CD8-positive, alpha-beta memory T cell (primary cell): ENCODE results near the gene EPHX1. TPM values are rescaled to one million over a fixed set of nuclear protein-coding genes. Genes with fewer than 3 reads are reported as not detected.

ENCODE experiments used
- CTCF ChIA-PET: fragments of 350-600 bp; sonication (Branson Sonifier 250); formaldehyde crosslinking; loops from one replicate; lab custom pipeline; 2021; ENCODE audit warnings: antibody characterized with exemption; lab: Charles Lee
- POLR2A ChIA-PET: fragments of 350-600 bp; sonication (Branson Sonifier 250); formaldehyde crosslinking; loops from one replicate; lab custom pipeline; 2021; ENCODE audit warnings: antibody characterized with exemption; lab: Charles Lee
- DNase-seq, 5 donors: peaks; one replicate each; pipeline versions ENCODE4 v3.0.0 to v3.0.0-alpha.2; 2020 to 2022; ENCODE audit warnings: mixed read lengths in 1 of 5
- H3K27ac ChIP-seq: one replicate; pipeline ENCODE4 v1.7.0; 2013; ENCODE audit warnings: low read depth, mild to moderate bottlenecking, low read length, moderate library complexity
- H3K27me3 ChIP-seq: 2 replicates; pipeline ENCODE4 v1.7.0; 2013; ENCODE audit warnings: low read length, mild to moderate bottlenecking; ENCODE audit not compliant: insufficient read depth, poor library complexity, severe bottlenecking
- H3K36me3 ChIP-seq: 2 replicates; pipeline ENCODE4 v1.7.0; 2013; ENCODE audit warnings: mild to moderate bottlenecking, low read length, moderate library complexity; ENCODE audit not compliant: insufficient read depth
- H3K4me1 ChIP-seq: 2 replicates; pipeline ENCODE4 v1.7.0; 2013; ENCODE audit warnings: mild to moderate bottlenecking, low read length, moderate library complexity; ENCODE audit not compliant: insufficient read depth
- H3K4me3 ChIP-seq: 2 replicates; pipeline ENCODE4 v1.7.0; 2013; ENCODE audit warnings: mild to moderate bottlenecking, low read length
- H3K9me3 ChIP-seq: 2 replicates; pipeline ENCODE4 v1.7.0; 2013; ENCODE audit warnings: mild to moderate bottlenecking, low read length
- H3K27ac Mint-ChIP-seq, 8 donors: one replicate each; pipeline ENCODE4 v1.8.0; 2020 to 2021; ENCODE audit warnings: mixed read lengths in 8 of 8, mild to moderate bottlenecking in 6 of 8, inconsistent platforms in 3 of 8, moderate library complexity in 3 of 8
- H3K27me3 Mint-ChIP-seq, 2 donors: one replicate each; pipeline ENCODE4 v1.8.0; 2020 to 2021; ENCODE audit warnings: mixed read lengths in 2 of 2, mild to moderate bottlenecking in 1 of 2, moderate library complexity in 1 of 2
- H3K36me3 Mint-ChIP-seq, 3 donors: one replicate each; pipeline ENCODE4 v1.8.0; 2020 to 2021; ENCODE audit warnings: mixed read lengths in 3 of 3, inconsistent platforms in 1 of 3, mild to moderate bottlenecking in 1 of 3
- H3K4me1 Mint-ChIP-seq, 3 donors: one replicate each; pipeline ENCODE4 v1.8.0; 2020 to 2021; ENCODE audit warnings: mixed read lengths in 3 of 3, inconsistent platforms in 1 of 3, mild to moderate bottlenecking in 1 of 3
- H3K4me3 Mint-ChIP-seq, 7 donors: one replicate each; pipeline ENCODE4 v1.8.0; 2020 to 2021; ENCODE audit warnings: mixed read lengths in 7 of 7, mild to moderate bottlenecking in 6 of 7, moderate library complexity in 4 of 7, inconsistent platforms in 2 of 7
- H3K9me3 Mint-ChIP-seq, 5 donors: one replicate each; pipeline ENCODE4 v1.8.0; 2020 to 2022; ENCODE audit warnings: mixed read lengths in 5 of 5, mild to moderate bottlenecking in 3 of 5, moderate library complexity in 2 of 5, inconsistent platforms in 1 of 5
- polyA plus RNA-seq: library from polyadenylated mRNA; unstranded; fragments of 300-500 nt; fragmentation: Illumina TruSeq; gene quantifications from one replicate; pipeline ENCODE4 v1.2.3, GENCODE V29; 2021
- total RNA-seq, 2 experiments: library from RNA; stranded (reverse); gene quantifications; one replicate each; pipeline ENCODE4 v1.2.3, GENCODE V29; 2021

The EPHX1 gene
- total and polyA plus RNA-seq, 3 experiments from 2014 or later, result 1.8 to 3.0 (median 2.2) TPM

- Histone ChIP-seq H3K4me1 (peaks cover 17% of the 10 kb centered on the region), H3K9me3 (no peaks in the 10 kb centered on the region), H3K4me3 (no peak overlapping the region), H3K36me3 (no peaks in the 10 kb centered on the region), H3K27ac (no peak overlapping the region), H3K27me3 (no peaks in the 10 kb centered on the region)
- H3K36me3 Mint-ChIP-seq, result peaks cover 0 to 2% (median 0%) of the 10 kb centered on the region in 3 donors
- no peaks in the 10 kb centered on the region for H3K9me3 Mint-ChIP-seq
- ChIA-PET CTCF (interaction anchor here (0.9 to 1.6 kb wide), 3 partner anchors 139 to 301 kb away, joined by 3 to 6 read pairs (median 3); no protein-coding TSS in a partner anchor), POLR2A (no interaction called here)
- peaks cover 0 to 7% (median 1%) of the 10 kb centered on the region in 3 donors for H3K4me1 Mint-ChIP-seq
- peaks cover 0 to 1% of the 10 kb centered on the region in 2 donors for H3K27me3 Mint-ChIP-seq
- no peak overlapping the region for H3K4me3 Mint-ChIP-seq
- H3K27ac Mint-ChIP-seq, result no peak overlapping the region
- no peak for DNase-seq
Observed at GRCh38 chr1:225772323-225772768, 37.6 kb upstream of the EPHX1 start.

- POLR2A ChIA-PET, result no interaction called here
- H3K4me1 ChIP-seq, result peaks cover 18% of the 10 kb centered on the region
- Mint-ChIP-seq H3K27ac (no peak overlapping the region), H3K9me3 (no peaks in the 10 kb centered on the region), H3K4me1 (peaks cover 0 to 7% (median 1%) of the 10 kb centered on the region in 3 donors), H3K36me3 (peaks cover 0 to 2% (median 0%) of the 10 kb centered on the region in 3 donors), H3K27me3 (peaks cover 0 to 1% of the 10 kb centered on the region in 2 donors), H3K4me3 (no peak overlapping the region)
- H3K36me3 ChIP-seq, result no peaks in the 10 kb centered on the region
- H3K4me3 ChIP-seq, result no peak overlapping the region
- H3K27ac ChIP-seq, result no peak overlapping the region
- H3K27me3 ChIP-seq, result no peaks in the 10 kb centered on the region
- DNase-seq, result no peak
- no peaks in the 10 kb centered on the region for H3K9me3 ChIP-seq
- CTCF ChIA-PET, result interaction anchor here (0.7 to 1.6 kb wide), 3 partner anchors 124 to 298 kb away, joined by 3 to 6 read pairs (median 3); no protein-coding TSS in a partner anchor
Observed at GRCh38 chr1:225772848-225773247, 37.1 kb upstream of the EPHX1 start.

GRCh38 chr1:225774281-225775147 is 35.4 kb upstream of the EPHX1 start:
- Histone ChIP-seq H3K9me3 (no peaks in the 10 kb centered on the region), H3K36me3 (no peaks in the 10 kb centered on the region), H3K27ac (no peak overlapping the region), H3K27me3 (no peaks in the 10 kb centered on the region), H3K4me1 (peaks cover 27% of the 10 kb centered on the region), H3K4me3 (no peak overlapping the region)
- peak overlapping the region in 2 of 8 donors; percentile 14 to 61 for H3K27ac Mint-ChIP-seq
- H3K27me3 Mint-ChIP-seq, result peaks cover 0 to 1% of the 10 kb centered on the region in 2 donors
- peaks cover 4 to 17% (median 11%) of the 10 kb centered on the region in 3 donors for H3K4me1 Mint-ChIP-seq
- ChIA-PET POLR2A (no interaction called here), CTCF (interaction anchor here (0.9 kb wide), 1 partner anchor 10 kb away, joined by 3 read pairs; no protein-coding TSS in a partner anchor)
- DNase-seq, result no peak
- H3K9me3 Mint-ChIP-seq, result no peaks in the 10 kb centered on the region
- H3K4me3 Mint-ChIP-seq, result peak overlapping the region in 1 of 7 donors; percentile 17
- peaks cover 0 to 6% (median 2%) of the 10 kb centered on the region in 3 donors for H3K36me3 Mint-ChIP-seq

GRCh38 chr1:225776294-225776693 is 33.6 kb upstream of the EPHX1 start:
- H3K9me3 Mint-ChIP-seq, result no peaks in the 10 kb centered on the region
- Histone ChIP-seq H3K4me1 (peaks cover 43% of the 10 kb centered on the region), H3K36me3 (no peaks in the 10 kb centered on the region), H3K27me3 (no peaks in the 10 kb centered on the region), H3K9me3 (no peaks in the 10 kb centered on the region), H3K27ac (no peak overlapping the region), H3K4me3 (peak overlapping the region; percentile 72)
- no peak for DNase-seq
- H3K27me3 Mint-ChIP-seq, result no peaks in the 10 kb centered on the region
- no peak overlapping the region for H3K27ac Mint-ChIP-seq
- H3K4me3 Mint-ChIP-seq, result no peak overlapping the region
- peaks cover 0 to 20% (median 2%) of the 10 kb centered on the region in 3 donors for H3K36me3 Mint-ChIP-seq
- H3K4me1 Mint-ChIP-seq, result peaks cover 21 to 34% (median 25%) of the 10 kb centered on the region in 3 donors
- ChIA-PET CTCF (interaction anchor here (0.9 kb wide), 1 partner anchor 106 kb away, joined by 3 read pairs; the partner anchor contains the start of gene TMEM63A), POLR2A (no interaction called here)

GRCh38 chr1:225777058-225777582 is 32.8 kb upstream of the EPHX1 start:
- Histone ChIP-seq H3K36me3 (no peaks in the 10 kb centered on the region), H3K4me3 (peak overlapping the region; percentile 72), H3K27ac (peak overlapping the region; percentile 99), H3K27me3 (no peaks in the 10 kb centered on the region), H3K4me1 (peaks cover 44% of the 10 kb centered on the region), H3K9me3 (no peaks in the 10 kb centered on the region)
- DNase-seq, result peak in 1 of 5 donors; percentile 12
- POLR2A ChIA-PET, result interaction anchor here (0.7 to 3.4 kb wide), 20 partner anchors 8 to 349 kb away, joined by 3 to 32 read pairs (median 5); partner anchors contain the start of genes H3-3A, LBR, PYCR2 and SDE2
- Mint-ChIP-seq H3K27ac (no peak overlapping the region), H3K4me3 (no peak overlapping the region), H3K27me3 (no peaks in the 10 kb centered on the region), H3K4me1 (peaks cover 27 to 43% (median 29%) of the 10 kb centered on the region in 3 donors), H3K36me3 (peaks cover 0 to 22% (median 2%) of the 10 kb centered on the region in 3 donors), H3K9me3 (no peaks in the 10 kb centered on the region)
- CTCF ChIA-PET, result interaction anchor here (0.6 to 3.1 kb wide), 33 partner anchors 8 to 332 kb away, joined by 3 to 23 read pairs (median 4); partner anchors contain the start of genes EPHX1, LEFTY1, PYCR2 and TMEM63A

- no peaks in the 10 kb centered on the region for H3K9me3 ChIP-seq
- H3K27ac ChIP-seq, result peak within 1 kb of the TSS; percentile 99
- H3K27me3 ChIP-seq, result no peaks in the 10 kb centered on the region
- Mint-ChIP-seq H3K4me3 (no peak within 1 kb of the TSS), H3K4me1 (peaks cover 34 to 49% (median 35%) of the 10 kb centered on the region in 3 donors), H3K27me3 (no peaks in the 10 kb centered on the region), H3K36me3 (peaks cover 0 to 28% (median 2%) of the 10 kb centered on the region in 3 donors), H3K27ac (no peak within 1 kb of the TSS), H3K9me3 (no peaks in the 10 kb centered on the region)
- H3K4me1 ChIP-seq, result peaks cover 50% of the 10 kb centered on the region
- DNase-seq, result peak; percentile 98 to 99 (median 99)
- no peaks in the 10 kb centered on the region for H3K36me3 ChIP-seq
- H3K4me3 ChIP-seq, result peak within 1 kb of the TSS; percentile 95
- ChIA-PET POLR2A (interaction anchor here (0.7 to 3.4 kb wide), 22 partner anchors 9 to 349 kb away, joined by 3 to 32 read pairs (median 4); partner anchors contain the start of genes H3-3A, LBR, PYCR2 and SDE2), CTCF (interaction anchor here (0.6 to 3.1 kb wide), 38 partner anchors 9 to 631 kb away, joined by 3 to 23 read pairs (median 4); partner anchors contain the start of genes EPHX1, LEFTY1, PARP1 and PYCR2)
Observed at GRCh38 chr1:225777583-225778336, 32.2 kb upstream of the EPHX1 start, which contains the start of gene SRP9. SRP9 (plus strand) TSS chr1:225777826; CDS start chr1:225777941, 115 bp downstream.

- H3K4me3 Mint-ChIP-seq, result no peak overlapping the region
- peaks cover 1% of the 10 kb centered on the region for H3K36me3 ChIP-seq
- peaks cover 56% of the 10 kb centered on the region for H3K4me1 ChIP-seq
- peak overlapping the region; percentile 99 for H3K27ac ChIP-seq
- H3K9me3 Mint-ChIP-seq, result no peaks in the 10 kb centered on the region
- no peaks in the 10 kb centered on the region for H3K9me3 ChIP-seq
- CTCF ChIA-PET, result interaction anchor here (0.8 to 3.1 kb wide), 25 partner anchors 9 to 630 kb away, joined by 3 to 23 read pairs (median 4); partner anchors contain the start of genes EPHX1, PARP1, SDE2 and TMEM63A
- H3K4me3 ChIP-seq, result peak overlapping the region; percentile 95
- H3K27me3 ChIP-seq, result no peaks in the 10 kb centered on the region
- no peak for DNase-seq
- POLR2A ChIA-PET, result interaction anchor here (1.1 to 3.4 kb wide), 18 partner anchors 9 to 350 kb away, joined by 3 to 32 read pairs (median 6); partner anchors contain the start of genes H3-3A, LBR, PYCR2 and SDE2
- H3K36me3 Mint-ChIP-seq, result peaks cover 0 to 31% (median 2%) of the 10 kb centered on the region in 3 donors
- no peak overlapping the region for H3K27ac Mint-ChIP-seq
- peaks cover 38 to 55% (median 41%) of the 10 kb centered on the region in 3 donors for H3K4me1 Mint-ChIP-seq
- H3K27me3 Mint-ChIP-seq, result no peaks in the 10 kb centered on the region
Observed at GRCh38 chr1:225778337-225778669, 31.6 kb upstream of the EPHX1 start.
